HG03521 (cell line): ENCODE data around the gene OLFML1.

Source experiments
- ATAC-seq: cut with Tn5 transposase; IDR thresholded peaks from one replicate; pipeline ENCODE4 v1.9.1; 2021; ENCODE audit warnings: mild to moderate bottlenecking, moderate library complexity; ENCODE audit not compliant: unreplicated experiment

The OLFML1 gene

DNA sequence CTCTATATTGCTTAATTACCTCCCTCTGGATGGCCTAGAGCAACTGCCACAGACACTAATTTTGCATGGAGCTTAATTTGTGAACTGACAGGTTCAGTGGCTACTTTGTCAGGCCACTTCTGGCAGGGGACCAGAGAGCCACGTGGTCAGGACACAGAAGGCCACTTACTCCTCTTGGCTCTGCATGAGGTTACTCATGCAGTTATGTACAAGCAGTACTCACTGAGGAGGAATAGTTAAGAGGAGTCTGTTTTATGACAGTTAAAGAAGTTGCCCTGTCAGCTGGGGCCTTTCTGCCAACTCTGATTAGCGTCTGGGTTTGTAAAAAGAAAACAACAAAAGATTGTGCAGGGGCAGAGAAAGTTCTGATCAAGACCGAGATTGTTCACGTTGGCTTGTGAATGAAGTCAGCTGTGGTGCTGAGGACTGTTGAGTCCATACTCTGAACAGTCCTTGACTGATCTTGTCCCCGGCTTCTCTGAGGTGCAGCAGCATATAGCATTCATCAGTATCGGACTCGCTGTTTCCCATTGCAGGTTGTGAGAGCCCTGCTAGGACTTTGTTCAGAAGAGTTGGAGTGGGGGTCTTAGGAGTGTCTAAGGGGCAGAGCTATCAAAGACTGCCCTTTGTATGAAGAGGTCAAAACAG, 69.9 kb downstream of the OLFML1 start:
- ATAC-seq, result no peak

DNA sequence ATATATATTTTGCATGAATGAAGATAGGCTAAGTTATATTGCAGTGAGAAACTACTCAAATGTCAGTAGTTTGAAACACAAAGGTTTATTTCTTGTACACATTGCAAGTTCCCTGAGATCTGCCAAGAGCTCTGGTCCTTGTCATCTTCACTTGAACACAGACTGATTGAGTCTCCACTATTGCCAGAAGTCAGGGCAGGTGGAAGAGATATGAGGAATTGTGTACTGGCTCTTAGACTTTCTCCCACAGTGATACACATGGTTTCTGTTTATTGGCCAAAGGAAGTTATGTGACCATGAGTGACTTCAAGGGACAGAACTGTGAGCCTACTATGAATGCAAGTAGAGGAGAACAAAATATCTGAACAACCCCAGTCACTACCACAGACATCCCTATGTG, 72.7 kb downstream of the OLFML1 start:
- ATAC-seq, result no peak

DNA sequence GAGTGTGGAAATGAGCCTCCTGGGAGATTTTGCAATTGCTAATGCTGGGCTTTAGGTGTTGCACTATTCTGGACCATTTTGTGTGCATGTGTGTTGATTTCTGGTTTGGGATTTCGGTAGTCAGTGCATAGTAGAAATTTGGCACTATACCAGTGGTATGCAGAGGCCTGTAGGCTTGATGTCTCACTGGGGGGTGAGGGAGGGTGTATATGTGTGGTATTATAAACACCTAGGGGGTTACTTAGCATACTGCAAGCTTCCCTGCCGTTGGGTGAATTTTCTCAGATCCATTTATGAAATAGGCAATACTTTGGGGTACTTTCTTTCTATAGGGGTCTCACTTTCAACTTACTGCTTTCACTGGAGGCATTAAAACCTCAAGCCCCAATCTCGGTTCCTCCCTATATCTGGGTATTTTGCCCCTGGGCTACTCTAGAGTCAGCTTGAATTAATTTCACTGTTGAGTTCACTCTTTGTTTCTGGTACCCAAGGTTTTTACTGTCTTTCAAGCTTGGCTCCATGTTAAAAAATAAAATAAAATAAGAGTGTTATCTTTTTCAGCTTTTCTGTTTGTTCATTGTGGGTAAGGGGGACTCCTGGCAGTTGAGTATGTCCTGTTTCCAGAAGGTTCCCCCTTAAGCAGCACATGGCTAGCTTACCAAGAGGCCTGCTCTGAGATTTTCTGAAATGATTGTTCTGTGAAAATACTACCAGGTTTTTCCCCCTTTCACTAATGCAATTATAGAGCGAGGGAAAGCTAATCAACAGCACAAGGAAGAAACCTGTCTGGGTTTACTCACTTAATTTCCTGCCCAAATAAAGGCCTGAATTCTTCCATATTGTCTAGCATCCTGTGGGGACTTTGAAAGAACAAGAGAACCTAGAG, 74.3 kb downstream of the OLFML1 start:
- no peak for ATAC-seq
